Measurements from ENCODE around the gene ACAT2. TPM values are rescaled to one million over a fixed set of nuclear protein-coding genes. Genes with fewer than 3 reads are reported as not detected.
"Not testable (repeated sequence)": the region's sequence is repeated elsewhere in the genome, so short reads cannot be mapped to it uniquely, and the experiment has no call there.

ACAT2 gene
- total RNA-seq, 1 donor from 2014 or later, result 82.0 TPM

DNA sequence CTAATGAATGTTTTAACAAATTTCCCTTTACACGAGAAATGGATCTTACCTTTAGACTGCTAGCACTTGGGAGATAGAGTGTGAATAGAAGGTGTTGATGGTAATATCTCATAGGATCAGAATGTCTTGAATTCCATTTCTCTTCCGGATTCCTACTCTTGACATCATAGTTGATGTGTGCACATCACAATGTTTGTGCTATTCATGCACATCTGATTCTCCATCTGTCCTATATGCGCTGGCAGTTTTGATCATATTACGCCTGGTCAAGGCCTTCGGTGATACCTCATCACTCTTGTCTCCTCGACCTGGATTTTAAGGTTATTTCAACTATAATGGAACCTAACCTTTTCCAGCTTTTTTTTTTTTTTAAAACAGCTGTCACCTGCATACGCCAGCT, 16.8 kb upstream of the ACAT2 start:
- Mint-ChIP-seq H3K36me3 (ENCODE audit: low read depth) (peaks cover 88% of the 10 kb centered on the region), H3K27ac (no peak overlapping the region), H3K4me1 (no peaks in the 10 kb centered on the region), H3K9me3 (no peaks in the 10 kb centered on the region), H3K4me3 (no peak overlapping the region), H3K27me3 (no peaks in the 10 kb centered on the region)
- intact Hi-C loops (cut with micrococcal nuclease), result no loop called here
- no peak for ATAC-seq (ENCODE audit: low read depth)
- no peak for TF ChIP-seq CTCF (IDR thresholded peaks at IDR 0.05)
- no peak for DNase-seq
- ChIA-PET CTCF (no interaction called here), POLR2A (no interaction called here)

GRCh38 chr6:159746759-159747158, 15.1 kb upstream of the ACAT2 start:
- ATAC-seq (ENCODE audit: low read depth) (no peak), DNase-seq (no peak)
- Mint-ChIP-seq H3K4me3 (no peak overlapping the region), H3K9me3 (no peaks in the 10 kb centered on the region), H3K27ac (no peak overlapping the region), H3K4me1 (no peaks in the 10 kb centered on the region), H3K27me3 (no peaks in the 10 kb centered on the region), H3K36me3 (ENCODE audit: low read depth) (peaks cover 84% of the 10 kb centered on the region)
- ChIA-PET POLR2A (interaction anchor here (1.2 kb wide), 1 partner anchor 17 kb away, joined by 3 read pairs; no protein-coding TSS in a partner anchor), CTCF (interaction anchor here (0.6 to 1.1 kb wide), 2 partner anchors 25 to 53 kb away, joined by 3 read pairs; partner anchors contain the start of gene SOD2)
- no peak for TF ChIP-seq CTCF (IDR thresholded peaks at IDR 0.05)
- intact Hi-C loops (cut with micrococcal nuclease), result no loop called here

GRCh38 chr6:159748127-159748526, 13.7 kb upstream of the ACAT2 start:
- intact Hi-C loops (cut with micrococcal nuclease), result not testable (repeated sequence)

DNA sequence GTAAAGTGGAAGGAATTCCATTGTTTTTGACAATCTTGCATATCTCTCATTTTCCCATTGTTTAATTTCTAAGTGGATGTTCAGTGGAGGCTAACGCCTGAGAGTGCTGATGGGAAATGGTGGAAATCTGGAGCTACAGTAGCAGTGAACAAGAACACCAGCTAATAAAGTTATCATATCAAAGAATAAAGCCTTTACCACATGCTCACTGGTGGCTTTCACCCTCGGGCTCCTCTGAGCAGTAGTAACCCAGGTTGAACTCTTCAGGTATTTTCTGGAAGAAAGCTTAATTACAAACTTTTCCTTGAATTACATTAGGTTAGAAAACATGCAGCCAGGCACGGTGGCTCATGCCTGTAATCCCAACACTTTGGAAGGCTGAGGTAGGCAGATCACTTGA, 10.4 kb upstream of the ACAT2 start:
- no peaks in the 10 kb centered on the region for H3K4me1 Mint-ChIP-seq
- no peak for ATAC-seq (ENCODE audit: low read depth)
- no peaks in the 10 kb centered on the region for H3K9me3 Mint-ChIP-seq
- ChIA-PET CTCF (no interaction called here), POLR2A (no interaction called here)
- H3K36me3 Mint-ChIP-seq (ENCODE audit: low read depth), result peaks cover 85% of the 10 kb centered on the region
- TF ChIP-seq CTCF (IDR thresholded peaks at IDR 0.05), result no peak
- H3K27me3 Mint-ChIP-seq, result no peaks in the 10 kb centered on the region
- intact Hi-C loops (cut with micrococcal nuclease), result no loop called here
- no peak for DNase-seq
- no peak overlapping the region for H3K4me3 Mint-ChIP-seq
- no peak overlapping the region for H3K27ac Mint-ChIP-seq

More at GRCh38 chr6:159748127-159748526, 13.7 kb upstream of the ACAT2 start:
- POLR2A ChIA-PET, result interaction anchor here (1.2 kb wide), 1 partner anchor 19 kb away, joined by 3 read pairs; no protein-coding TSS in a partner anchor
- H3K27ac Mint-ChIP-seq; ATAC-seq (ENCODE audit: low read depth); H3K4me1 Mint-ChIP-seq; H3K9me3 Mint-ChIP-seq; CTCF ChIA-PET; H3K27me3 Mint-ChIP-seq; H3K4me3 Mint-ChIP-seq; DNase-seq: not testable (repeated sequence)
- H3K36me3 Mint-ChIP-seq (ENCODE audit: low read depth), result peaks cover 83% of the 10 kb centered on the region

GRCh38 chr6:159753081-159753872, 8.6 kb upstream of the ACAT2 start:
- no peaks in the 10 kb centered on the region for H3K9me3 Mint-ChIP-seq
- no peaks in the 10 kb centered on the region for H3K27me3 Mint-ChIP-seq
- no peak overlapping the region for H3K27ac Mint-ChIP-seq
- no peak overlapping the region for H3K4me3 Mint-ChIP-seq
- ATAC-seq (ENCODE audit: low read depth) (no peak), DNase-seq (no peak)
- POLR2A ChIA-PET, result interaction anchor here (1.2 kb wide), 1 partner anchor 9 kb away, joined by 3 read pairs; the partner anchor contains the start of gene ACAT2
- H3K36me3 Mint-ChIP-seq (ENCODE audit: low read depth), result peaks cover 87% of the 10 kb centered on the region
- no peak for TF ChIP-seq CTCF (IDR thresholded peaks at IDR 0.05)
- no peaks in the 10 kb centered on the region for H3K4me1 Mint-ChIP-seq
- intact Hi-C loops (cut with micrococcal nuclease), result no loop called here
- CTCF ChIA-PET, result no interaction called here
